H9 (cell line): ENCODE data around the gene MYO10. TPM values are rescaled to one million over a fixed set of nuclear protein-coding genes. Genes with fewer than 3 reads are reported as not detected.

Source experiments
- DNase-seq: peaks from one replicate; pipeline ENCODE4 v3.0.0-alpha.2; 2017
- H2AFZ ChIP-seq: one replicate; pipeline ENCODE4 v1.6.1; 2013; ENCODE audit warnings: mild to moderate bottlenecking, low read length, control low read depth, moderate library complexity
- H2AK5ac ChIP-seq: 2 replicates; pipeline ENCODE4 v1.6.1; 2013; ENCODE audit warnings: low read length, control low read depth, mixed read lengths; ENCODE audit not compliant: insufficient read length
- H2BK120ac ChIP-seq: one replicate; pipeline ENCODE4 v1.6.1; 2013; ENCODE audit warnings: low read depth, mild to moderate bottlenecking, low read length, control low read depth, inconsistent platforms; ENCODE audit not compliant: poor library complexity, severe bottlenecking
- H2BK12ac ChIP-seq: 2 replicates; pipeline ENCODE4 v1.6.1; 2013; ENCODE audit warnings: low read length, control low read depth, mixed read lengths, low read depth; ENCODE audit not compliant: insufficient read length
- H2BK15ac ChIP-seq: 2 replicates; pipeline ENCODE4 v1.6.1; 2013; ENCODE audit warnings: low read depth, low read length, control low read depth
- H2BK20ac ChIP-seq: one replicate; pipeline ENCODE4 v1.6.1; 2013; ENCODE audit warnings: low read depth, mild to moderate bottlenecking, low read length, control low read depth, inconsistent platforms; ENCODE audit not compliant: poor library complexity, severe bottlenecking
- H2BK5ac ChIP-seq: 2 replicates; pipeline ENCODE4 v1.6.1; 2013; ENCODE audit warnings: low read length, control low read depth, mixed read lengths; ENCODE audit not compliant: insufficient read length
- H3K14ac ChIP-seq: 2 replicates; pipeline ENCODE4 v1.6.1; 2013; ENCODE audit warnings: low read length, control low read depth; ENCODE audit not compliant: insufficient read depth
- H3K18ac ChIP-seq: 2 replicates; pipeline ENCODE4 v1.6.1; 2013; ENCODE audit warnings: low read depth, mild to moderate bottlenecking, mixed read lengths, low read length, control low read depth; ENCODE audit not compliant: insufficient read length
- H3K23ac ChIP-seq: 2 replicates; pipeline ENCODE4 v1.6.1; 2013; ENCODE audit warnings: low read length, control low read depth, mixed read lengths, low read depth; ENCODE audit not compliant: insufficient read length
- H3K23me2 ChIP-seq: 2 replicates; pipeline ENCODE4 v1.6.1; 2013; ENCODE audit warnings: low read depth, mild to moderate bottlenecking, mixed read lengths, low read length, control low read depth; ENCODE audit not compliant: insufficient read length, poor library complexity, severe bottlenecking
- H3K27ac ChIP-seq: 2 replicates; pipeline ENCODE4 v1.5.1; 2013; ENCODE audit warnings: low read length, control low read depth, mixed read lengths, low read depth; ENCODE audit not compliant: insufficient read length
- H3K27me3 ChIP-seq: 2 replicates; pipeline ENCODE4 v1.6.1; 2013; ENCODE audit warnings: low read length, control low read depth, inconsistent platforms; ENCODE audit not compliant: insufficient read depth
- H3K4ac ChIP-seq: 2 replicates; pipeline ENCODE4 v1.6.1; 2013; ENCODE audit warnings: low read depth, mild to moderate bottlenecking, control low read depth, inconsistent platforms, low read length, moderate library complexity
- H3K4me1 ChIP-seq: 2 replicates; pipeline ENCODE4 v1.6.1; 2013; ENCODE audit warnings: low read length, control low read depth, inconsistent platforms; ENCODE audit not compliant: insufficient read depth
- H3K4me2 ChIP-seq: 2 replicates; pipeline ENCODE4 v1.6.1; 2013; ENCODE audit warnings: low read length, control low read depth, mixed read lengths; ENCODE audit not compliant: insufficient read length, insufficient read depth
- H3K56ac ChIP-seq: 2 replicates; pipeline ENCODE4 v1.6.1; 2013; ENCODE audit warnings: low read depth, mild to moderate bottlenecking, mixed read lengths, low read length, control low read depth; ENCODE audit not compliant: insufficient read length
- H3K79me1 ChIP-seq: 2 replicates; pipeline ENCODE4 v1.6.1; 2013; ENCODE audit warnings: low read depth, mild to moderate bottlenecking, moderate library complexity, low read length, control low read depth, inconsistent platforms; ENCODE audit not compliant: insufficient read depth, poor library complexity, severe bottlenecking
- H3K79me2 ChIP-seq: 2 replicates; pipeline ENCODE4 v1.6.1; 2013; ENCODE audit warnings: low read length, control low read depth, inconsistent platforms; ENCODE audit not compliant: insufficient read depth
- H3K9ac ChIP-seq: 2 replicates; pipeline ENCODE4 v1.6.1; 2013; ENCODE audit warnings: low read length, control low read depth, mixed read lengths; ENCODE audit not compliant: insufficient read length; ENCODE audit errors: extremely low read depth
- H3K9me3 ChIP-seq: one replicate; pipeline ENCODE4 v1.6.1; 2013; ENCODE audit warnings: low read depth, low read length, inconsistent platforms; ENCODE audit not compliant: control insufficient read depth
- H3T11ph ChIP-seq: one replicate; pipeline ENCODE4 v1.6.1; 2013; ENCODE audit warnings: mild to moderate bottlenecking, low read length, control low read depth, inconsistent platforms
- H4K20me1 ChIP-seq: one replicate; pipeline ENCODE4 v1.6.1; 2013; ENCODE audit not compliant: control insufficient read depth, insufficient read length, insufficient read depth
- H4K5ac ChIP-seq: 2 replicates; pipeline ENCODE4 v1.6.1; 2013; ENCODE audit warnings: low read depth, mild to moderate bottlenecking, mixed read lengths, low read length, control low read depth; ENCODE audit not compliant: insufficient read length
- H4K8ac ChIP-seq: replicated peaks from 2 replicates; pipeline ENCODE4 v1.6.1; 2013; ENCODE audit warnings: low read length, control low read depth, mixed read lengths, low read depth; ENCODE audit not compliant: insufficient read length
- H4K91ac ChIP-seq: 2 replicates; pipeline ENCODE4 v1.6.1; 2013; ENCODE audit warnings: low read depth, mild to moderate bottlenecking, moderate library complexity, mixed read lengths, low read length, control low read depth; ENCODE audit not compliant: insufficient read length
- H3K27ac Mint-ChIP-seq, 3 experiments: 2 replicates in 2 of 3; 3 replicates in 1 of 3; pipeline ENCODE4 v1.8.0; 2020 to 2021; ENCODE audit warnings: mixed read lengths in 3 of 3, mild to moderate bottlenecking in 1 of 3, moderate library complexity in 1 of 3
- H3K27me3 Mint-ChIP-seq: 2 replicates; pipeline ENCODE4 v1.8.0; 2021; ENCODE audit warnings: low read depth, mild to moderate bottlenecking, moderate library complexity, mixed read lengths
- H3K36me3 Mint-ChIP-seq, 3 experiments: 2 replicates in 2 of 3; 3 replicates in 1 of 3; pipeline ENCODE4 v1.8.0; 2020 to 2021; ENCODE audit warnings: low read depth in 3 of 3, mixed read lengths in 3 of 3; ENCODE audit not compliant: insufficient read depth in 1 of 3
- H3K4me1 Mint-ChIP-seq, 2 experiments: 2 replicates each; pipeline ENCODE4 v1.8.0; 2020; ENCODE audit warnings: mixed read lengths in 2 of 2
- H3K4me3 Mint-ChIP-seq, 2 experiments: 2 replicates in 1 of 2; 3 replicates in 1 of 2; pipeline ENCODE4 v1.8.0; 2020 to 2021; ENCODE audit warnings: mild to moderate bottlenecking in 2 of 2, mixed read lengths in 2 of 2, moderate library complexity in 1 of 2
- H3K9me3 Mint-ChIP-seq, 2 experiments: 2 replicates in 1 of 2; 3 replicates in 1 of 2; pipeline ENCODE4 v1.8.0; 2020; ENCODE audit warnings: mild to moderate bottlenecking in 2 of 2, mixed read lengths in 2 of 2, moderate library complexity in 1 of 2
- CTCF ChIP-seq: fragments of 200-600 bp; sonication (generic); conservative IDR thresholded peaks from 3 replicates; pipeline ENCODE4 v1.8.0; 2021; ENCODE audit warnings: antibody characterized with exemption, mild to moderate bottlenecking
- WGBS: extraction: QIAGEN DNeasy Blood & Tissue Kit; methylation state at CpG from one replicate; pipeline ENCODE4 v1.1.7; 2013; ENCODE audit warnings: missing lambda C conversion rate, low lambda C conversion rate, mixed read lengths; ENCODE audit not compliant: insufficient read length; ENCODE audit errors: extremely low coverage; 5-methylcytosine and 5-hydroxymethylcytosine counted together
- total RNA-seq: library from RNA; stranded (reverse); gene quantifications from 2 replicates; pipeline ENCODE4 v1.2.1, GENCODE V29; 2021

Gene MYO10
- total RNA-seq, 1 experiment from 2014 or later = 127 TPM

GRCh38 chr5:16885635-16886365, 50.3 kb downstream of the MYO10 start:
- Histone ChIP-seq H3K27me3 (no peaks in the 10 kb centered on the region), H4K8ac (no peak overlapping the region), H2BK120ac (no peak overlapping the region), H2BK15ac (no peak overlapping the region), H3K9me3 (no peaks in the 10 kb centered on the region), H3K9ac (no peak overlapping the region), H3T11ph (no peak overlapping the region), H2BK12ac (no peak overlapping the region), H2AK5ac (no peak overlapping the region), H3K27ac (no peak overlapping the region), H3K4me1 (peaks cover 3% of the 10 kb centered on the region; the same call in 1 of the 2 replicates), H3K4ac (no peak overlapping the region), H4K5ac (no peak overlapping the region), H3K79me1 (no peaks in the 10 kb centered on the region), H2BK20ac (no peak overlapping the region), H3K23ac (no peak overlapping the region), H3K14ac (no peak overlapping the region), H2BK5ac (no peak overlapping the region), H2AFZ (no peak overlapping the region), H3K18ac (no peak overlapping the region), H3K79me2 (peaks cover 3% of the 10 kb centered on the region), H3K23me2 (no peaks in the 10 kb centered on the region), H4K91ac (no peak overlapping the region), H4K20me1 (no peaks in the 10 kb centered on the region), H3K56ac (no peak overlapping the region), H3K4me2 (no peak overlapping the region)
- Mint-ChIP-seq H3K27ac (peak overlapping the region in 1 of 3 experiments; percentile 86; a peak in 3 of 7 replicates), H3K9me3 (no peaks in the 10 kb centered on the region), H3K4me3 (no peak overlapping the region), H3K36me3 (peaks cover 0 to 12% (median 1%) of the 10 kb centered on the region in 3 experiments; a peak in 4 of 7 replicates), H3K27me3 (no peaks in the 10 kb centered on the region), H3K4me1 (peaks cover 43 to 56% of the 10 kb centered on the region in 2 experiments)
- DNase-seq = no peak
- no peak for TF ChIP-seq CTCF
- no CpG with 5 or more reads among the region's 13 CpGs for WGBS
